ENCODE measurements around the gene RNU1-3.
"Not testable (repeated sequence)": the region's sequence is repeated elsewhere in the genome, so short reads cannot be mapped to it uniquely, and the experiment has no call there.

- not testable (repeated sequence) for TF ChIP-seq POLR2A, TAF1, SPI1, POLR2AphosphoS5 (IDR thresholded peaks at IDR 0.05; ENCODE audit: low read depth, low read length)
These were observed 26.9 kb upstream of the RNU1-3 start for GRCh38 chr1:16693449-16694307.
